GM23338 (cell line): ENCODE data around the gene OLFML3. TPM values are rescaled to one million over a fixed set of nuclear protein-coding genes. Genes with fewer than 3 reads are reported as not detected.
A peak's percentile ranks its signal among the peaks of the same experiment; 100 is the strongest.

ENCODE experiments used
- ATAC-seq: fragments of 200-7000 bp; cut with Tn5 transposase; 3 replicates; pipeline ENCODE4 v1.9.1; 2020
- DNase-seq: peaks from one replicate; pipeline ENCODE4 v3.0.0-alpha.2; 2015; ENCODE audit warnings: low spot score
- H2AFZ ChIP-seq: fragments of 200-600 bp; sonication (generic); 2 replicates; pipeline ENCODE4 v1.8.0; 2016; ENCODE audit warnings: antibody characterized with exemption, mild to moderate bottlenecking, moderate library complexity
- H3F3A ChIP-seq: fragments of 200-600 bp; sonication (generic); replicated peaks from 2 replicates; pipeline ENCODE4 v1.8.0; 2017; ENCODE audit warnings: antibody characterized with exemption, mixed run types, low read depth
- H3K27ac ChIP-seq: fragments of 200-600 bp; sonication (generic); 2 replicates; pipeline ENCODE4 v1.6.1; 2016; ENCODE audit warnings: low read depth
- H3K27me3 ChIP-seq: fragments of 200-600 bp; sonication (generic); 2 replicates; pipeline ENCODE4 v1.8.0; 2016; ENCODE audit warnings: mild to moderate bottlenecking, mixed run types, moderate library complexity; ENCODE audit not compliant: insufficient read depth
- H3K36me3 ChIP-seq: fragments of 200-600 bp; sonication (generic); 2 replicates; pipeline ENCODE4 v1.8.0; 2016; ENCODE audit warnings: mild to moderate bottlenecking; ENCODE audit not compliant: insufficient read depth
- H3K4me1 ChIP-seq: fragments of 200-600 bp; sonication (generic); 2 replicates; pipeline ENCODE4 v1.8.0; 2016; ENCODE audit warnings: mild to moderate bottlenecking, moderate library complexity; ENCODE audit not compliant: insufficient read depth
- H3K4me2 ChIP-seq: fragments of 200-600 bp; sonication (generic); 2 replicates; pipeline ENCODE4 v1.7.1; 2017; ENCODE audit warnings: mixed run types
- H3K4me3 ChIP-seq: fragments of 200-600 bp; sonication (generic); 2 replicates; pipeline ENCODE4 v1.6.1; 2016; ENCODE audit warnings: mixed run types
- H3K79me2 ChIP-seq: fragments of 200-600 bp; sonication (generic); replicated peaks from 2 replicates; pipeline ENCODE4 v1.8.0; 2017; ENCODE audit warnings: mild to moderate bottlenecking; ENCODE audit not compliant: insufficient read depth
- H3K9me2 ChIP-seq: fragments of 200-600 bp; sonication (generic); 2 replicates; pipeline ENCODE4 v1.8.0; 2017; ENCODE audit not compliant: insufficient read depth
- H4K20me1 ChIP-seq: fragments of 200-600 bp; sonication (generic); replicated peaks from 2 replicates; pipeline ENCODE4 v1.8.0; 2017; ENCODE audit warnings: mild to moderate bottlenecking; ENCODE audit not compliant: insufficient read depth
- H3K27ac Mint-ChIP-seq: 2 replicates; pipeline ENCODE4 v1.8.0; 2020; ENCODE audit warnings: inconsistent platforms, mild to moderate bottlenecking, moderate library complexity, mixed read lengths
- H3K27me3 Mint-ChIP-seq: 3 replicates; pipeline ENCODE4 v1.8.0; 2022; ENCODE audit warnings: low read depth, mild to moderate bottlenecking, moderate library complexity, mixed read lengths, inconsistent platforms; ENCODE audit not compliant: insufficient read depth, poor library complexity
- H3K36me3 Mint-ChIP-seq: 3 replicates; pipeline ENCODE4 v1.8.0; 2021; ENCODE audit warnings: low read depth, mild to moderate bottlenecking, inconsistent platforms, moderate library complexity, mixed read lengths
- H3K4me1 Mint-ChIP-seq: 3 replicates; pipeline ENCODE4 v1.8.0; 2020; ENCODE audit warnings: mild to moderate bottlenecking, inconsistent platforms, mixed read lengths
- H3K4me3 Mint-ChIP-seq: 3 replicates; pipeline ENCODE4 v1.8.0; 2021; ENCODE audit warnings: moderate library complexity, mild to moderate bottlenecking, inconsistent platforms, mixed read lengths
- H3K9me3 Mint-ChIP-seq: 3 replicates; pipeline ENCODE4 v1.8.0; 2020; ENCODE audit warnings: moderate library complexity, mild to moderate bottlenecking, inconsistent platforms, mixed read lengths
- CREB1 ChIP-seq: fragments of 250-450 bp; sonication (Bioruptor Pico); IDR thresholded peaks from 2 replicates; pipeline ENCODE4 v1.5.0; 2020; ENCODE audit warnings: low read depth, mild to moderate bottlenecking, moderate library complexity
- CTCF ChIP-seq, 2 experiments: fragments of 200-600 bp in 1 of 2; sonication (generic) in 1 of 2; conservative IDR thresholded peaks; 2 replicates each; pipeline versions ENCODE4 v1.5.1 to v1.6.1; 2016 to 2017; ENCODE audit warnings: antibody characterized with exemption in 2 of 2, low read depth in 2 of 2, mild to moderate bottlenecking in 2 of 2, moderate library complexity in 1 of 2
- EZH2 ChIP-seq: fragments of 200-600 bp; sonication (generic); IDR thresholded peaks from one replicate; pipeline ENCODE4 v1.8.0; 2017; ENCODE audit warnings: antibody characterized with exemption, mild to moderate bottlenecking, low read depth; ENCODE audit not compliant: unreplicated experiment
- EZH2phosphoT487 ChIP-seq: fragments of 200-600 bp; sonication (generic); IDR thresholded peaks from one replicate; pipeline ENCODE4 v1.8.1; 2018; ENCODE audit warnings: antibody characterized with exemption; ENCODE audit not compliant: unreplicated experiment
- JUNB ChIP-seq: IDR thresholded peaks from one replicate; pipeline ENCODE4 v1.6.1; 2016; ENCODE audit warnings: antibody characterized with exemption; ENCODE audit not compliant: unreplicated experiment
- NANOG ChIP-seq: IDR thresholded peaks from 2 replicates; pipeline ENCODE4 v1.6.1; 2016; ENCODE audit warnings: antibody characterized with exemption, borderline replicate concordance
- POLR2AphosphoS5 ChIP-seq: IDR thresholded peaks from 2 replicates; pipeline ENCODE4 v1.6.1; 2016; ENCODE audit warnings: antibody characterized with exemption, low read depth
- STAT1 ChIP-seq: IDR thresholded peaks from one replicate; pipeline ENCODE4 v1.6.1; 2016; ENCODE audit warnings: antibody characterized with exemption; ENCODE audit not compliant: unreplicated experiment
- ZNF114 ChIP-seq: fragments of 250-450 bp; sonication (Bioruptor Pico); IDR thresholded peaks from 2 replicates; pipeline ENCODE4 v1.5.0; 2020; ENCODE audit warnings: mild to moderate bottlenecking, moderate library complexity
- ZNF331 ChIP-seq: fragments of 250-450 bp; sonication (Bioruptor Pico); IDR thresholded peaks from 2 replicates; pipeline ENCODE4 v1.5.0; 2020; ENCODE audit warnings: low read depth, mild to moderate bottlenecking, moderate library complexity
- polyA plus RNA-seq: library from polyadenylated mRNA; unstranded; fragments of >200 nt; fragmentation: Nextera tagmentation; extraction: Ambion mirVana; gene quantifications from 2 replicates; pipeline ENCODE4 v1.2.1, GENCODE V29; 2016
- total RNA-seq: library from RNA; depleted of rRNA; stranded (reverse); fragments of >200 nt; shearing (Covaris generic); gene quantifications from 2 replicates; pipeline ENCODE4 v1.2.3, GENCODE V29; 2014
- TF ChIP-seq, protein P1 (sequence below): IDR thresholded peaks from 2 replicates; pipeline ENCODE4 v1.6.1; 2016; ENCODE audit warnings: antibody characterized with exemption
- TF ChIP-seq, protein P2 (sequence below): IDR thresholded peaks from one replicate; pipeline ENCODE4 v1.6.1; 2018; ENCODE audit warnings: antibody characterized with exemption; ENCODE audit not compliant: unreplicated experiment

Gene OLFML3
- total and polyA plus RNA-seq, 2 experiments from 2014 or later = 42.8 to 69.9 TPM

- Mint-ChIP-seq H3K27me3 (peaks cover 24% of the 10 kb centered on the region), H3K27ac (no peak overlapping the region), H3K36me3 (peaks cover 17% of the 10 kb centered on the region; the same call in 2 of the 3 replicates), H3K4me3 (no peak overlapping the region), H3K9me3 (peaks cover 19% of the 10 kb centered on the region), H3K4me1 (peaks cover 35% of the 10 kb centered on the region)
- Histone ChIP-seq H3K79me2 (no peaks in the 10 kb centered on the region), H3K27ac (no peak overlapping the region), H3K4me1 (peaks cover 29% of the 10 kb centered on the region), H3K4me3 (no peak overlapping the region), H3K27me3 (peaks cover 3% of the 10 kb centered on the region; the same call in 1 of the 2 replicates), H3F3A (peaks cover 16% of the 10 kb centered on the region), H3K36me3 (peaks cover 12% of the 10 kb centered on the region), H4K20me1 (no peaks in the 10 kb centered on the region), H2AFZ (peak overlapping the region; percentile 66; the same call in 1 of the 2 replicates), H3K4me2 (0 out of 2 replicates have a peak overlapping the region, but pooled peaks have one; percentile 23), H3K9me2 (peaks cover 4% of the 10 kb centered on the region; the same call in 1 of the 2 replicates)
- no peak for TF ChIP-seq EZH2phosphoT487
- no peak for TF ChIP-seq JUNB
- TF ChIP-seq ZNF114 (CRISPR knock-in tag) = no peak
- no peak for TF ChIP-seq POLR2AphosphoS5
- no peak for TF ChIP-seq CREB1 (CRISPR knock-in tag)
- no peak for TF ChIP-seq CTCF (conservative IDR thresholded peaks at IDR 0.05; ENCODE audit: low read depth in 2 of 2)
- DNase-seq (no peak), ATAC-seq (no peak)
Measured at GRCh38 chr1:113999799-114000198, 20.5 kb downstream of the OLFML3 start.

- H3K27me3 Mint-ChIP-seq = peaks cover 26% of the 10 kb centered on the region
- H3K4me1 ChIP-seq = peaks cover 29% of the 10 kb centered on the region
- H3K9me3 Mint-ChIP-seq = peaks cover 16% of the 10 kb centered on the region
- no peak for ATAC-seq
- H3K27ac ChIP-seq = no peak overlapping the region
- H3K4me3 ChIP-seq = no peak overlapping the region
- H3K36me3 ChIP-seq = peaks cover 6% of the 10 kb centered on the region
- no peak for DNase-seq
- peaks cover 4% of the 10 kb centered on the region; the same call in 1 of the 2 replicates for H3K9me2 ChIP-seq
- no peaks in the 10 kb centered on the region for H3K79me2 ChIP-seq
- H4K20me1 ChIP-seq = no peaks in the 10 kb centered on the region
- H3F3A ChIP-seq = peaks cover 16% of the 10 kb centered on the region
- H3K4me1 Mint-ChIP-seq = peaks cover 35% of the 10 kb centered on the region
- H3K4me3 Mint-ChIP-seq = no peak overlapping the region
- no peak overlapping the region for H2AFZ ChIP-seq
- H3K27ac Mint-ChIP-seq = no peak overlapping the region
- H3K27me3 ChIP-seq = peaks cover 3% of the 10 kb centered on the region; the same call in 1 of the 2 replicates
- H3K36me3 Mint-ChIP-seq = peaks cover 14% of the 10 kb centered on the region
- H3K4me2 ChIP-seq = no peak overlapping the region
- TF ChIP-seq EZH2 (no peak), NANOG (no peak), CTCF (conservative IDR thresholded peaks at IDR 0.05; ENCODE audit: low read depth in 2 of 2) (no peak), STAT1 (no peak), EZH2phosphoT487 (no peak), ZNF114 (CRISPR knock-in tag) (no peak), CREB1 (CRISPR knock-in tag) (no peak), JUNB (no peak), POLR2AphosphoS5 (no peak), ZNF331 (CRISPR knock-in tag) (no peak)
- TF ChIP-seq, protein P1, sequence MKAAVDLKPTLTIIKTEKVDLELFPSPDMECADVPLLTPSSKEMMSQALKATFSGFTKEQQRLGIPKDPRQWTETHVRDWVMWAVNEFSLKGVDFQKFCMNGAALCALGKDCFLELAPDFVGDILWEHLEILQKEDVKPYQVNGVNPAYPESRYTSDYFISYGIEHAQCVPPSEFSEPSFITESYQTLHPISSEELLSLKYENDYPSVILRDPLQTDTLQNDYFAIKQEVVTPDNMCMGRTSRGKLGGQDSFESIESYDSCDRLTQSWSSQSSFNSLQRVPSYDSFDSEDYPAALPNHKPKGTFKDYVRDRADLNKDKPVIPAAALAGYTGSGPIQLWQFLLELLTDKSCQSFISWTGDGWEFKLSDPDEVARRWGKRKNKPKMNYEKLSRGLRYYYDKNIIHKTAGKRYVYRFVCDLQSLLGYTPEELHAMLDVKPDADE = no peak
- TF ChIP-seq, protein P2, sequence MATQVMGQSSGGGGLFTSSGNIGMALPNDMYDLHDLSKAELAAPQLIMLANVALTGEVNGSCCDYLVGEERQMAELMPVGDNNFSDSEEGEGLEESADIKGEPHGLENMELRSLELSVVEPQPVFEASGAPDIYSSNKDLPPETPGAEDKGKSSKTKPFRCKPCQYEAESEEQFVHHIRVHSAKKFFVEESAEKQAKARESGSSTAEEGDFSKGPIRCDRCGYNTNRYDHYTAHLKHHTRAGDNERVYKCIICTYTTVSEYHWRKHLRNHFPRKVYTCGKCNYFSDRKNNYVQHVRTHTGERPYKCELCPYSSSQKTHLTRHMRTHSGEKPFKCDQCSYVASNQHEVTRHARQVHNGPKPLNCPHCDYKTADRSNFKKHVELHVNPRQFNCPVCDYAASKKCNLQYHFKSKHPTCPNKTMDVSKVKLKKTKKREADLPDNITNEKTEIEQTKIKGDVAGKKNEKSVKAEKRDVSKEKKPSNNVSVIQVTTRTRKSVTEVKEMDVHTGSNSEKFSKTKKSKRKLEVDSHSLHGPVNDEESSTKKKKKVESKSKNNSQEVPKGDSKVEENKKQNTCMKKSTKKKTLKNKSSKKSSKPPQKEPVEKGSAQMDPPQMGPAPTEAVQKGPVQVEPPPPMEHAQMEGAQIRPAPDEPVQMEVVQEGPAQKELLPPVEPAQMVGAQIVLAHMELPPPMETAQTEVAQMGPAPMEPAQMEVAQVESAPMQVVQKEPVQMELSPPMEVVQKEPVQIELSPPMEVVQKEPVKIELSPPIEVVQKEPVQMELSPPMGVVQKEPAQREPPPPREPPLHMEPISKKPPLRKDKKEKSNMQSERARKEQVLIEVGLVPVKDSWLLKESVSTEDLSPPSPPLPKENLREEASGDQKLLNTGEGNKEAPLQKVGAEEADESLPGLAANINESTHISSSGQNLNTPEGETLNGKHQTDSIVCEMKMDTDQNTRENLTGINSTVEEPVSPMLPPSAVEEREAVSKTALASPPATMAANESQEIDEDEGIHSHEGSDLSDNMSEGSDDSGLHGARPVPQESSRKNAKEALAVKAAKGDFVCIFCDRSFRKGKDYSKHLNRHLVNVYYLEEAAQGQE = no peak
Measured at GRCh38 chr1:114000406-114000805, 21.1 kb downstream of the OLFML3 start.
